Liver (tissue), 9 donors: ENCODE data around the gene TRIO. TPM values are rescaled to one million over a fixed set of nuclear protein-coding genes. Genes with fewer than 3 reads are reported as not detected.

ENCODE experiments used
- DNase-seq: peaks from one replicate; pipeline ENCODE4 v3.0.0-alpha.2; 2017; ENCODE audit warnings: low spot score
- H3K27ac ChIP-seq, 2 donors: one replicate each; pipeline ENCODE4 v1.7.0; 2013; ENCODE audit warnings: inconsistent platforms in 2 of 2, low read length in 2 of 2, control low read depth in 1 of 2, low read depth in 1 of 2, mild to moderate bottlenecking in 1 of 2
- H3K27me3 ChIP-seq, 4 donors: one replicate each; pipeline versions ENCODE4 v1.6.1 to v1.7.0; 2013; ENCODE audit warnings: low read length in 3 of 4, inconsistent platforms in 1 of 4, mild to moderate bottlenecking in 1 of 4, moderate library complexity in 1 of 4; ENCODE audit not compliant: control insufficient read depth in 4 of 4, insufficient read depth in 4 of 4
- H3K36me3 ChIP-seq, 4 donors: one replicate each; pipeline versions ENCODE4 v1.6.1 to v1.7.0; 2013; ENCODE audit warnings: low read length in 3 of 4, mild to moderate bottlenecking in 3 of 4, low read depth in 1 of 4, moderate library complexity in 1 of 4; ENCODE audit not compliant: control insufficient read depth in 4 of 4, insufficient read depth in 3 of 4
- H3K4me1 ChIP-seq, 4 donors: one replicate each; pipeline versions ENCODE4 v1.6.1 to v1.7.0; 2013; ENCODE audit warnings: low read length in 3 of 4, mild to moderate bottlenecking in 3 of 4, moderate library complexity in 1 of 4; ENCODE audit not compliant: control insufficient read depth in 4 of 4, insufficient read depth in 4 of 4
- H3K4me3 ChIP-seq, 3 donors: one replicate each; pipeline versions ENCODE4 v1.6.1 to v1.7.0; 2013; ENCODE audit warnings: low read length in 3 of 3, control low read depth in 1 of 3, low read depth in 1 of 3, mild to moderate bottlenecking in 1 of 3
- H3K9ac ChIP-seq, 2 donors: one replicate each; pipeline ENCODE4 v1.7.0; 2013; ENCODE audit warnings: low read length in 2 of 2, mild to moderate bottlenecking in 2 of 2, moderate library complexity in 2 of 2, control low read depth in 1 of 2, low read depth in 1 of 2
- H3K9me3 ChIP-seq, 4 donors: one replicate each; pipeline versions ENCODE4 v1.6.1 to v1.7.0; 2013; ENCODE audit warnings: low read length in 3 of 4; ENCODE audit not compliant: control insufficient read depth in 4 of 4
- EGR1 ChIP-seq, 2 donors: IDR thresholded peaks; 2 replicates each; pipeline ENCODE4 v1.6.1; 2016 to 2018; ENCODE audit warnings: antibody characterized with exemption in 2 of 2, low read depth in 2 of 2
- FOXA1 ChIP-seq: IDR thresholded peaks from 2 replicates; pipeline ENCODE4 v1.6.1; 2016; ENCODE audit warnings: antibody characterized with exemption
- FOXA2 ChIP-seq: IDR thresholded peaks from 2 replicates; pipeline ENCODE4 v1.6.1; 2016; ENCODE audit warnings: antibody characterized with exemption
- HNF4A ChIP-seq, 2 donors: conservative IDR thresholded peaks; 2 replicates each; pipeline ENCODE4 v1.6.1; 2016; ENCODE audit warnings: antibody characterized with exemption in 2 of 2, mild to moderate bottlenecking in 2 of 2
- JUND ChIP-seq, 2 donors: IDR thresholded peaks; 2 replicates each; pipeline ENCODE4 v1.6.1; 2016; ENCODE audit warnings: antibody characterized with exemption in 2 of 2
- NR2F2 ChIP-seq: IDR thresholded peaks from 2 replicates; pipeline ENCODE4 v1.6.1; 2016; ENCODE audit warnings: antibody characterized with exemption
- RAD21 ChIP-seq, 2 donors: IDR thresholded peaks; 2 replicates each; pipeline ENCODE4 v1.6.1; 2016; ENCODE audit warnings: antibody characterized with exemption in 2 of 2, mild to moderate bottlenecking in 2 of 2
- RXRA ChIP-seq, 2 donors: IDR thresholded peaks; 2 replicates each; pipeline ENCODE4 v1.6.1; 2017 to 2018; ENCODE audit warnings: antibody characterized with exemption in 2 of 2, mild to moderate bottlenecking in 1 of 2
- SP1 ChIP-seq: IDR thresholded peaks from 2 replicates; pipeline ENCODE4 v1.6.1; 2018; ENCODE audit warnings: antibody characterized with exemption, mild to moderate bottlenecking
- TAF1 ChIP-seq: conservative IDR thresholded peaks from 2 replicates; pipeline ENCODE4 v1.6.1; 2016; ENCODE audit warnings: antibody characterized with exemption, mild to moderate bottlenecking
- YY1 ChIP-seq: IDR thresholded peaks from 2 replicates; pipeline ENCODE4 v1.6.1; 2016; ENCODE audit warnings: antibody characterized with exemption, mild to moderate bottlenecking
- ZBTB33 ChIP-seq: IDR thresholded peaks from 2 replicates; pipeline ENCODE4 v1.6.1; 2016; ENCODE audit warnings: antibody characterized with exemption
- WGBS: extraction: QIAGEN DNeasy Blood & Tissue Kit; methylation state at CpG from one replicate; pipeline ENCODE4 v1.1.7; 2013; 5-methylcytosine and 5-hydroxymethylcytosine counted together
- polyA plus RNA-seq, 2 donors: library from polyadenylated mRNA; stranded (reverse) in 1 of 2; unstranded in 1 of 2; fragments of 200-250 nt in 1 of 2; fragments of >200 nt in 1 of 2; fragmentation: Nextera tagmentation in 1 of 2; extraction: Ambion mirVana in 1 of 2; gene quantifications; one replicate each; pipeline versions ENCODE4 v1.2.1 to v1.2.3, GENCODE V29; 2013 to 2015
- total RNA-seq, 2 donors: library from RNA; depleted of rRNA; stranded (reverse); fragments of >200 nt; gene quantifications; one replicate each; pipeline ENCODE4 v1.2.3, GENCODE V29; 2014
- TF ChIP-seq, protein P1 (sequence below): IDR thresholded peaks from 2 replicates; pipeline ENCODE4 v1.6.1; 2016; ENCODE audit warnings: antibody characterized with exemption
- TF ChIP-seq, protein P2 (sequence below): IDR thresholded peaks from 2 replicates; pipeline ENCODE4 v1.6.1; 2016; ENCODE audit warnings: antibody characterized with exemption, mild to moderate bottlenecking
- TF ChIP-seq, protein P3 (sequence below): fragments of 150-350 bp; IDR thresholded peaks from 2 replicates; pipeline ENCODE4 v1.5.1; 2017; ENCODE audit warnings: improper control_type of control experiment, low read depth, low read length; ENCODE audit not compliant: missing input control
- donor health status: healthy.
- donor health status: healthy.
- donor health status: healthy.
- donor health status: healthy.
- donor health status: healthy.

The TRIO gene
- total and polyA plus RNA-seq, 4 donors = 8.5 to 86.2 (median 16.0) TPM

- no peak overlapping the region for H3K4me3 ChIP-seq
- H3K4me1 ChIP-seq = peaks cover 0 to 2% (median 0%) of the 10 kb centered on the region in 4 donors
- H3K9me3 ChIP-seq = no peaks in the 10 kb centered on the region
- no peak overlapping the region for H3K9ac ChIP-seq
- TF ChIP-seq NR2F2 = no peak
- no peak for TF ChIP-seq YY1
- TF ChIP-seq, protein P1, sequence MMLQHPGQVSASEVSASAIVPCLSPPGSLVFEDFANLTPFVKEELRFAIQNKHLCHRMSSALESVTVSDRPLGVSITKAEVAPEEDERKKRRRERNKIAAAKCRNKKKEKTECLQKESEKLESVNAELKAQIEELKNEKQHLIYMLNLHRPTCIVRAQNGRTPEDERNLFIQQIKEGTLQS = no peak
- TF ChIP-seq TAF1 = no peak
- TF ChIP-seq RXRA (IDR thresholded peaks at IDR 0.05) = no peak
- TF ChIP-seq HNF4A (conservative IDR thresholded peaks at IDR 0.05) = no peak
- no peak for TF ChIP-seq RAD21 (IDR thresholded peaks at IDR 0.05)
- H3K27ac ChIP-seq = no peak overlapping the region
- no peak for DNase-seq
- 82% methylated on average over 4 of the region's 4 CpGs for WGBS
- H3K27me3 ChIP-seq = no peaks in the 10 kb centered on the region
- H3K36me3 ChIP-seq = no peaks in the 10 kb centered on the region
Observed at GRCh38 chr5:14193496-14193895, 50.4 kb downstream of the TRIO start.

GRCh38 chr5:14195588-14195987, 52.4 kb downstream of the TRIO start:
- Histone ChIP-seq H3K27ac (no peak overlapping the region), H3K36me3 (no peaks in the 10 kb centered on the region), H3K4me3 (no peak overlapping the region), H3K9me3 (no peaks in the 10 kb centered on the region), H3K27me3 (no peaks in the 10 kb centered on the region), H3K4me1 (peaks cover 0 to 2% (median under 1%) of the 10 kb centered on the region in 4 donors), H3K9ac (no peak overlapping the region)
- WGBS = 95% methylated on average over 5 of the region's 5 CpGs
- DNase-seq = no peak
- TF ChIP-seq TAF1 (no peak), EGR1 (IDR thresholded peaks at IDR 0.05; ENCODE audit: low read depth in 2 of 2) (no peak), SP1 (no peak), RAD21 (IDR thresholded peaks at IDR 0.05) (no peak), JUND (IDR thresholded peaks at IDR 0.05) (no peak)

DNA sequence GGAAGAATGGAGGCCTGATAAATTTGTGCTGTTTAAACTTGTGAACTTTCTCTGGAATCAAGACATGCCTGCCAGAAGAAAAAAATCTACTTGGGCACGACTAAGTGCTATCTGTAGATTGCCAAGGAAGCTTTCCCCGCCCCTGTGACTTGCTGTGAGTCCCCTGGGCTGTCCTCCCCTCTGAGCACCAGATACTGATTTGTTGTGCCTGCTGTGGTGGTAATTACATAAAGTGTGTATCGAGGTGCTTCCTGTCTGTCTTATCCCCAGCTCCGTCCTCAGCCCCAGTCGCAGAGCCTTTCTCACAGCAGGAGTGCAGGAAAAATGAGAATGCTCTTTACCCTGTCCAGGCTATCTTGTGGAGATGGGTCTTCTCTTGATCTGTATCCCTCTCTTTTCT, 53.9 kb downstream of the TRIO start:
- Histone ChIP-seq H3K27me3 (no peaks in the 10 kb centered on the region), H3K4me1 (peaks cover 0 to 7% (median 3%) of the 10 kb centered on the region in 4 donors), H3K36me3 (no peaks in the 10 kb centered on the region), H3K27ac (no peak overlapping the region), H3K4me3 (no peak overlapping the region), H3K9ac (no peak overlapping the region), H3K9me3 (no peaks in the 10 kb centered on the region)
- WGBS = 83% methylated on average over 5 of the region's 5 CpGs
- DNase-seq = no peak
- TF ChIP-seq FOXA1 (no peak), FOXA2 (no peak), JUND (IDR thresholded peaks at IDR 0.05) (no peak), YY1 (no peak), ZBTB33 (no peak)
- TF ChIP-seq, protein P2, sequence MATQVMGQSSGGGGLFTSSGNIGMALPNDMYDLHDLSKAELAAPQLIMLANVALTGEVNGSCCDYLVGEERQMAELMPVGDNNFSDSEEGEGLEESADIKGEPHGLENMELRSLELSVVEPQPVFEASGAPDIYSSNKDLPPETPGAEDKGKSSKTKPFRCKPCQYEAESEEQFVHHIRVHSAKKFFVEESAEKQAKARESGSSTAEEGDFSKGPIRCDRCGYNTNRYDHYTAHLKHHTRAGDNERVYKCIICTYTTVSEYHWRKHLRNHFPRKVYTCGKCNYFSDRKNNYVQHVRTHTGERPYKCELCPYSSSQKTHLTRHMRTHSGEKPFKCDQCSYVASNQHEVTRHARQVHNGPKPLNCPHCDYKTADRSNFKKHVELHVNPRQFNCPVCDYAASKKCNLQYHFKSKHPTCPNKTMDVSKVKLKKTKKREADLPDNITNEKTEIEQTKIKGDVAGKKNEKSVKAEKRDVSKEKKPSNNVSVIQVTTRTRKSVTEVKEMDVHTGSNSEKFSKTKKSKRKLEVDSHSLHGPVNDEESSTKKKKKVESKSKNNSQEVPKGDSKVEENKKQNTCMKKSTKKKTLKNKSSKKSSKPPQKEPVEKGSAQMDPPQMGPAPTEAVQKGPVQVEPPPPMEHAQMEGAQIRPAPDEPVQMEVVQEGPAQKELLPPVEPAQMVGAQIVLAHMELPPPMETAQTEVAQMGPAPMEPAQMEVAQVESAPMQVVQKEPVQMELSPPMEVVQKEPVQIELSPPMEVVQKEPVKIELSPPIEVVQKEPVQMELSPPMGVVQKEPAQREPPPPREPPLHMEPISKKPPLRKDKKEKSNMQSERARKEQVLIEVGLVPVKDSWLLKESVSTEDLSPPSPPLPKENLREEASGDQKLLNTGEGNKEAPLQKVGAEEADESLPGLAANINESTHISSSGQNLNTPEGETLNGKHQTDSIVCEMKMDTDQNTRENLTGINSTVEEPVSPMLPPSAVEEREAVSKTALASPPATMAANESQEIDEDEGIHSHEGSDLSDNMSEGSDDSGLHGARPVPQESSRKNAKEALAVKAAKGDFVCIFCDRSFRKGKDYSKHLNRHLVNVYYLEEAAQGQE = no peak
- TF ChIP-seq, protein P3, sequence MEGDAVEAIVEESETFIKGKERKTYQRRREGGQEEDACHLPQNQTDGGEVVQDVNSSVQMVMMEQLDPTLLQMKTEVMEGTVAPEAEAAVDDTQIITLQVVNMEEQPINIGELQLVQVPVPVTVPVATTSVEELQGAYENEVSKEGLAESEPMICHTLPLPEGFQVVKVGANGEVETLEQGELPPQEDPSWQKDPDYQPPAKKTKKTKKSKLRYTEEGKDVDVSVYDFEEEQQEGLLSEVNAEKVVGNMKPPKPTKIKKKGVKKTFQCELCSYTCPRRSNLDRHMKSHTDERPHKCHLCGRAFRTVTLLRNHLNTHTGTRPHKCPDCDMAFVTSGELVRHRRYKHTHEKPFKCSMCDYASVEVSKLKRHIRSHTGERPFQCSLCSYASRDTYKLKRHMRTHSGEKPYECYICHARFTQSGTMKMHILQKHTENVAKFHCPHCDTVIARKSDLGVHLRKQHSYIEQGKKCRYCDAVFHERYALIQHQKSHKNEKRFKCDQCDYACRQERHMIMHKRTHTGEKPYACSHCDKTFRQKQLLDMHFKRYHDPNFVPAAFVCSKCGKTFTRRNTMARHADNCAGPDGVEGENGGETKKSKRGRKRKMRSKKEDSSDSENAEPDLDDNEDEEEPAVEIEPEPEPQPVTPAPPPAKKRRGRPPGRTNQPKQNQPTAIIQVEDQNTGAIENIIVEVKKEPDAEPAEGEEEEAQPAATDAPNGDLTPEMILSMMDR = no peak
